PC-9 (cell line): Measurements from ENCODE around the gene ESPNL. TPM values are rescaled to one million over a fixed set of nuclear protein-coding genes. Genes with fewer than 3 reads are reported as not detected.

ENCODE experiments used
- BruUV-seq: library from RNA; stranded (reverse); fragments of 400-500 nt; replicated peaks from 2 replicates; lab custom pipeline; 2021; lab: Mats Ljungman, UMichigan
- CTCF ChIA-PET: fragments of 300-600 bp; sonication (Branson Sonifier 250); formaldehyde crosslinking; loops from one replicate; lab custom pipeline; 2022; ENCODE audit warnings: antibody characterized with exemption; lab: Charles Lee
- POLR2A ChIA-PET: fragments of 300-600 bp; sonication (Branson Sonifier 250); formaldehyde crosslinking; loops from one replicate; lab custom pipeline; 2022; ENCODE audit warnings: antibody characterized with exemption; ENCODE audit not compliant: unreplicated experiment; lab: Charles Lee
- DNase-seq, 2 experiments: peaks; one replicate each; pipeline versions ENCODE4 v3.0.0 to v3.0.0-alpha.2; 2015 to 2022; ENCODE audit warnings: mixed read lengths in 1 of 2
- H2AFZ ChIP-seq: fragments of 200-600 bp; sonication (generic); 2 replicates; pipeline ENCODE4 v1.8.1; 2017; ENCODE audit warnings: antibody characterized with exemption
- H3F3A ChIP-seq: fragments of 200-600 bp; sonication (generic); 2 replicates; pipeline ENCODE4 v1.8.1; 2017; ENCODE audit warnings: antibody characterized with exemption, mild to moderate bottlenecking, low read depth; ENCODE audit not compliant: insufficient read depth
- H3K27ac ChIP-seq: fragments of 200-600 bp; sonication (generic); 2 replicates; pipeline ENCODE4 v1.6.1; 2016; ENCODE audit warnings: mixed run types
- H3K27me3 ChIP-seq: fragments of 200-600 bp; sonication (generic); 2 replicates; pipeline ENCODE4 v1.6.1; 2016; ENCODE audit warnings: low read depth, mixed run types; ENCODE audit not compliant: insufficient read depth
- H3K36me3 ChIP-seq: fragments of 200-600 bp; sonication (generic); 2 replicates; pipeline ENCODE4 v1.6.1; 2016; ENCODE audit warnings: low read depth, mixed run types
- H3K4me1 ChIP-seq: fragments of 200-600 bp; sonication (generic); replicated peaks from 2 replicates; pipeline ENCODE4 v1.6.1; 2016; ENCODE audit warnings: mixed run types; ENCODE audit not compliant: insufficient read depth
- H3K4me2 ChIP-seq: fragments of 200-600 bp; sonication (generic); 2 replicates; pipeline ENCODE4 v1.6.1; 2017; ENCODE audit warnings: mixed run types
- H3K4me3 ChIP-seq: fragments of 200-600 bp; sonication (generic); 2 replicates; pipeline ENCODE4 v1.6.1; 2016; ENCODE audit warnings: mixed run types
- H3K79me2 ChIP-seq: fragments of 200-600 bp; sonication (generic); 2 replicates; pipeline ENCODE4 v1.6.1; 2017; ENCODE audit warnings: low read depth, mixed run types
- H3K9me2 ChIP-seq: fragments of 200-600 bp; sonication (generic); 2 replicates; pipeline ENCODE4 v1.8.1; 2017; ENCODE audit warnings: mild to moderate bottlenecking; ENCODE audit not compliant: insufficient read depth
- H3K9me3 ChIP-seq: fragments of 200-600 bp; sonication (generic); 2 replicates; pipeline ENCODE4 v1.8.1; 2016; ENCODE audit warnings: low read depth; ENCODE audit not compliant: insufficient read depth
- H4K20me1 ChIP-seq: fragments of 200-600 bp; sonication (generic); 2 replicates; pipeline ENCODE4 v1.8.1; 2017; ENCODE audit not compliant: insufficient read depth
- CTCF ChIP-seq: fragments of 200-600 bp; sonication (generic); conservative IDR thresholded peaks from 2 replicates; pipeline ENCODE4 v1.6.1; 2017; ENCODE audit warnings: mixed run types, antibody characterized with exemption, mild to moderate bottlenecking, moderate library complexity
- EZH2 ChIP-seq: fragments of 200-600 bp; sonication (generic); IDR thresholded peaks from 2 replicates; pipeline ENCODE4 v1.8.0; 2017; ENCODE audit warnings: antibody characterized with exemption, low read depth
- intact Hi-C: fragments of 100-400 bp; cut with micrococcal nuclease; formaldehyde crosslinking; loops from one replicate; pipeline ENCODE4 v1.10.0; 2022; ENCODE audit not compliant: unreplicated experiment
- total RNA-seq: library from RNA; stranded (reverse); gene quantifications from 2 replicates; pipeline ENCODE4 v1.2.3, GENCODE V29; 2021

ESPNL gene
- total RNA-seq, 1 experiment from 2014 or later: 1.1 TPM

GRCh38 chr2:238090887-238091286, 9.3 kb upstream of the ESPNL start:
- Histone ChIP-seq H3K4me2 (no peak overlapping the region), H4K20me1 (no peaks in the 10 kb centered on the region), H3K4me1 (no peaks in the 10 kb centered on the region), H3K36me3 (no peaks in the 10 kb centered on the region), H3K9me3 (no peaks in the 10 kb centered on the region), H3F3A (no peaks in the 10 kb centered on the region; the same call in 1 of the 2 replicates), H3K27ac (no peak overlapping the region), H3K79me2 (no peaks in the 10 kb centered on the region), H2AFZ (no peak overlapping the region), H3K9me2 (no peaks in the 10 kb centered on the region), H3K4me3 (no peak overlapping the region), H3K27me3 (no peaks in the 10 kb centered on the region)
- BruUV-seq: no TSS peak
- DNase-seq: no peak
- ChIA-PET POLR2A (interaction anchor here (0.6 kb wide), 1 partner anchor 9 kb away, joined by 3 read pairs; no protein-coding TSS in a partner anchor), CTCF (interaction anchor here (0.7 kb wide), 1 partner anchor 29 kb away, joined by 4 read pairs; no protein-coding TSS in a partner anchor)
- TF ChIP-seq EZH2 (no peak), CTCF (no peak)
- intact Hi-C loops: no loop called here

DNA sequence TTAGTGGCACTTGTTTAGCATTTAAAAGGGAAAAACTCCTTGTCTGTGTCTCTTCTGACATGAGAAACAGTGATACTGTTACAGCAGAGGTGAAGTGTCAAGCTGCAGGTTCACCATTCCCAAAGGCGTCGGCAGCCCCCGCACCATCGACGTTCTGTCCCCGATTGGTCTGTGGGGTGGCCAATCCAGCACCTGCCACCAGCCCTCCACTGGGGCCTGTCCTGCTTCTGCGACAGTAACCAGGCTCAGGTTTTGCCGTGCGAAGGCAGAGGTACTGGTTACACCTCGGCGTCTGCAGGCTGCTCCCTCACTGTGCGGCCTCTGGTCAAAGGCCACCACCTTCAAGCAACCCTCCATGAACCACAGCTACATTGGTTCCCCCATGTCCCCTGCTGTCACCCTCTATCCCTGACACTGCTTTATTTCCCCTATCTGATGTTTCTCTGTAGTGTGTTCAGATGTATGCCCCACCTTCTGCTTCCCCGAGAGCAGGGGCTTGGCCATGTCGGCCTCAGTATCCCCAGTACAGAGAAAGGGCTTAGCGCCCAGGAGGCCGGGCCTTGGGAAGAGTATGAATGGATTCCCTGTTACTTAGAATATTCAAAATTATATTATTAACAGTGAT, 8.6 kb upstream of the ESPNL start:
- TF ChIP-seq CTCF (no peak), EZH2 (no peak)
- H3K4me3 ChIP-seq: no peak overlapping the region
- H3K79me2 ChIP-seq: no peaks in the 10 kb centered on the region
- no peaks in the 10 kb centered on the region; the same call in 1 of the 2 replicates for H3F3A ChIP-seq
- no TSS peak for BruUV-seq
- H3K27me3 ChIP-seq: no peaks in the 10 kb centered on the region
- no peaks in the 10 kb centered on the region for H3K9me2 ChIP-seq
- ChIA-PET POLR2A (no interaction called here), CTCF (interaction anchor here (0.7 kb wide), 1 partner anchor 28 kb away, joined by 4 read pairs; no protein-coding TSS in a partner anchor)
- no peak for DNase-seq
- H3K4me1 ChIP-seq: no peaks in the 10 kb centered on the region
- no peak overlapping the region for H3K4me2 ChIP-seq
- intact Hi-C loops: no loop called here
- no peaks in the 10 kb centered on the region for H3K9me3 ChIP-seq
- H2AFZ ChIP-seq: no peak overlapping the region
- no peak overlapping the region for H3K27ac ChIP-seq
- no peaks in the 10 kb centered on the region for H4K20me1 ChIP-seq
- no peaks in the 10 kb centered on the region for H3K36me3 ChIP-seq

DNA sequence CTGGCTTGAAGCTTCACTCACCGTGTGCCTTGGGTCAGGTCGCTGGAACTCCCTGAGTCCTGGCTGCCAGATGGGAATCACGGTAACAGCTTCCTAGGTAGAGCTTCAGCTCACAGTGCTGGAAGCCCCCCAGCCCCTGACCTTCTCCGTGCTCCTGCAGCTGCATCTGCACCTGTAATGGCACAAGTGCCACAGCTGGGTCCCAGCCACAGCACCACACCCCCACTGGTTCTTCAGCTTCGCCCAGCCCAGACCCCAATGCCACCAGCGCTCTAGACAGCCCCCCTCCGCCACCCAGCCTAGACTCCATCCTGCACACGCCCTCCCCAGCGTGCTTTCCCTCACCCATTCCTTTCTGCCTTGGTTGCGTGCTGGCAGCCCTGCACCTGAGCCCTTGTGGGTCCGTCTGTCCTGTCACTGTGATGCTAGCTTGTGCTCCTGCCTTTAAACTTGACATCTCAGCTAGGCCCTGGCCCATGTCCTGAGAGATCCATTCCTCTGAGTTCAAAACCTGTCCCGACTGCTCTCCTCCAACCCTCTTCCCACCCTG, 7.6 kb upstream of the ESPNL start:
- Histone ChIP-seq H3F3A (peaks cover 3% of the 10 kb centered on the region; the same call in 1 of the 2 replicates), H3K27me3 (no peaks in the 10 kb centered on the region), H3K4me3 (no peak overlapping the region), H2AFZ (no peak overlapping the region), H4K20me1 (no peaks in the 10 kb centered on the region), H3K36me3 (no peaks in the 10 kb centered on the region), H3K4me1 (no peaks in the 10 kb centered on the region), H3K79me2 (no peaks in the 10 kb centered on the region), H3K9me3 (no peaks in the 10 kb centered on the region), H3K4me2 (no peak overlapping the region), H3K9me2 (no peaks in the 10 kb centered on the region), H3K27ac (no peak overlapping the region)
- no TSS peak for BruUV-seq
- intact Hi-C loops: no loop called here
- TF ChIP-seq CTCF (no peak), EZH2 (no peak)
- ChIA-PET CTCF (no interaction called here), POLR2A (no interaction called here)
- DNase-seq: no peak
